Liver (tissue), 9 donors: Measurements from ENCODE around the gene AOAH. TPM values are rescaled to one million over a fixed set of nuclear protein-coding genes. Genes with fewer than 3 reads are reported as not detected.

ENCODE experiments used
- DNase-seq: peaks from one replicate; pipeline ENCODE4 v3.0.0-alpha.2; 2017; ENCODE audit warnings: low spot score
- H3K27ac ChIP-seq, 2 donors: one replicate each; pipeline ENCODE4 v1.7.0; 2013; ENCODE audit warnings: inconsistent platforms in 2 of 2, low read length in 2 of 2, control low read depth in 1 of 2, low read depth in 1 of 2, mild to moderate bottlenecking in 1 of 2
- H3K27me3 ChIP-seq, 4 donors: one replicate each; pipeline versions ENCODE4 v1.6.1 to v1.7.0; 2013; ENCODE audit warnings: low read length in 3 of 4, inconsistent platforms in 1 of 4, mild to moderate bottlenecking in 1 of 4, moderate library complexity in 1 of 4; ENCODE audit not compliant: control insufficient read depth in 4 of 4, insufficient read depth in 4 of 4
- H3K36me3 ChIP-seq, 4 donors: one replicate each; pipeline versions ENCODE4 v1.6.1 to v1.7.0; 2013; ENCODE audit warnings: low read length in 3 of 4, mild to moderate bottlenecking in 3 of 4, low read depth in 1 of 4, moderate library complexity in 1 of 4; ENCODE audit not compliant: control insufficient read depth in 4 of 4, insufficient read depth in 3 of 4
- H3K4me1 ChIP-seq, 4 donors: one replicate each; pipeline versions ENCODE4 v1.6.1 to v1.7.0; 2013; ENCODE audit warnings: low read length in 3 of 4, mild to moderate bottlenecking in 3 of 4, moderate library complexity in 1 of 4; ENCODE audit not compliant: control insufficient read depth in 4 of 4, insufficient read depth in 4 of 4
- H3K4me3 ChIP-seq, 3 donors: one replicate each; pipeline versions ENCODE4 v1.6.1 to v1.7.0; 2013; ENCODE audit warnings: low read length in 3 of 3, control low read depth in 1 of 3, low read depth in 1 of 3, mild to moderate bottlenecking in 1 of 3
- H3K9ac ChIP-seq, 2 donors: one replicate each; pipeline ENCODE4 v1.7.0; 2013; ENCODE audit warnings: low read length in 2 of 2, mild to moderate bottlenecking in 2 of 2, moderate library complexity in 2 of 2, control low read depth in 1 of 2, low read depth in 1 of 2
- H3K9me3 ChIP-seq, 4 donors: one replicate each; pipeline versions ENCODE4 v1.6.1 to v1.7.0; 2013; ENCODE audit warnings: low read length in 3 of 4; ENCODE audit not compliant: control insufficient read depth in 4 of 4
- CTCF ChIP-seq: fragments of 150-350 bp; IDR thresholded peaks from 2 replicates; pipeline ENCODE4 v1.5.1; 2017; ENCODE audit warnings: improper control_type of control experiment, low read depth, low read length; ENCODE audit not compliant: missing input control
- EGR1 ChIP-seq, 2 donors: IDR thresholded peaks; 2 replicates each; pipeline ENCODE4 v1.6.1; 2016 to 2018; ENCODE audit warnings: antibody characterized with exemption in 2 of 2, low read depth in 2 of 2
- FOXA1 ChIP-seq: IDR thresholded peaks from 2 replicates; pipeline ENCODE4 v1.6.1; 2016; ENCODE audit warnings: antibody characterized with exemption
- FOXA2 ChIP-seq: IDR thresholded peaks from 2 replicates; pipeline ENCODE4 v1.6.1; 2016; ENCODE audit warnings: antibody characterized with exemption
- GABPA ChIP-seq, 2 donors: IDR thresholded peaks in 1 of 2; conservative IDR thresholded peaks in 1 of 2; 2 replicates each; pipeline ENCODE4 v1.6.1; 2016; ENCODE audit warnings: antibody characterized with exemption in 2 of 2, mild to moderate bottlenecking in 1 of 2, moderate library complexity in 1 of 2
- HNF4A ChIP-seq, 2 donors: conservative IDR thresholded peaks; 2 replicates each; pipeline ENCODE4 v1.6.1; 2016; ENCODE audit warnings: antibody characterized with exemption in 2 of 2, mild to moderate bottlenecking in 2 of 2
- HNF4G ChIP-seq: IDR thresholded peaks from 2 replicates; pipeline ENCODE4 v1.6.1; 2016; ENCODE audit warnings: antibody characterized with exemption
- JUND ChIP-seq, 2 donors: IDR thresholded peaks; 2 replicates each; pipeline ENCODE4 v1.6.1; 2016; ENCODE audit warnings: antibody characterized with exemption in 2 of 2
- MAX ChIP-seq: IDR thresholded peaks from 2 replicates; pipeline ENCODE4 v1.6.1; 2016; ENCODE audit warnings: antibody characterized with exemption
- NR2F2 ChIP-seq: IDR thresholded peaks from 2 replicates; pipeline ENCODE4 v1.6.1; 2016; ENCODE audit warnings: antibody characterized with exemption
- RAD21 ChIP-seq, 2 donors: IDR thresholded peaks; 2 replicates each; pipeline ENCODE4 v1.6.1; 2016; ENCODE audit warnings: antibody characterized with exemption in 2 of 2, mild to moderate bottlenecking in 2 of 2
- REST ChIP-seq: IDR thresholded peaks from 2 replicates; pipeline ENCODE4 v1.6.1; 2016; ENCODE audit warnings: antibody characterized with exemption, mild to moderate bottlenecking
- RXRA ChIP-seq, 2 donors: IDR thresholded peaks; 2 replicates each; pipeline ENCODE4 v1.6.1; 2017 to 2018; ENCODE audit warnings: antibody characterized with exemption in 2 of 2, mild to moderate bottlenecking in 1 of 2
- SP1 ChIP-seq: IDR thresholded peaks from 2 replicates; pipeline ENCODE4 v1.6.1; 2018; ENCODE audit warnings: antibody characterized with exemption, mild to moderate bottlenecking
- TAF1 ChIP-seq: conservative IDR thresholded peaks from 2 replicates; pipeline ENCODE4 v1.6.1; 2016; ENCODE audit warnings: antibody characterized with exemption, mild to moderate bottlenecking
- YY1 ChIP-seq: IDR thresholded peaks from 2 replicates; pipeline ENCODE4 v1.6.1; 2016; ENCODE audit warnings: antibody characterized with exemption, mild to moderate bottlenecking
- WGBS: extraction: QIAGEN DNeasy Blood & Tissue Kit; methylation state at CpG from one replicate; pipeline ENCODE4 v1.1.7; 2013; 5-methylcytosine and 5-hydroxymethylcytosine counted together
- polyA plus RNA-seq, 2 donors: library from polyadenylated mRNA; stranded (reverse) in 1 of 2; unstranded in 1 of 2; fragments of 200-250 nt in 1 of 2; fragments of >200 nt in 1 of 2; fragmentation: Nextera tagmentation in 1 of 2; extraction: Ambion mirVana in 1 of 2; gene quantifications; one replicate each; pipeline versions ENCODE4 v1.2.1 to v1.2.3, GENCODE V29; 2013 to 2015
- total RNA-seq, 2 donors: library from RNA; depleted of rRNA; stranded (reverse); fragments of >200 nt; gene quantifications; one replicate each; pipeline ENCODE4 v1.2.3, GENCODE V29; 2014
- TF ChIP-seq, protein P1 (sequence below): IDR thresholded peaks from 2 replicates; pipeline ENCODE4 v1.6.1; 2016; ENCODE audit warnings: antibody characterized with exemption
- TF ChIP-seq, protein P2 (sequence below): IDR thresholded peaks from 2 replicates; pipeline ENCODE4 v1.6.1; 2016; ENCODE audit warnings: antibody characterized with exemption
- donor health status: healthy.
- donor health status: healthy.
- donor health status: healthy.
- donor health status: healthy.
- donor health status: healthy.

Gene AOAH
- total and polyA plus RNA-seq, 4 donors, result 2.4 to 26.7 (median 5.8) TPM

DNA sequence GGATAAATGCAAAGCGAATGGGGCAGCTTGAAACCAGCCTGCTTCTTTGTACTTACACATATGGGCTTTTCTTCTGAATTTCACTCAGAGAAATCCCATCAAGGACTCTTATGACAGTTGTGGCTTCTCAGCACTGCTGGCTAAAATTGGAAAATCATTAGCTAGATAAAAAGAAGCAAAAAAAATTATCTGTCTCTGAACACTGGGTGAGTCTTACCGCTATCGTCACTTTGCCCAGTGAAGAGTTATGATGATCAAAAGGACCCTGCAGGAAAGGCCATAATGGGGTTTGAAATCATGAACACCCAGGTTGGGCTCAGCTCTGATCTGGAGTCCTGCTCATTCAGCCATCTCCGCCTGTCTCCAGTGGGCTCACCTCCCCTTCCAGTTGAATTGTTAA, 34.3 kb downstream of the AOAH start:
- TF ChIP-seq JUND (IDR thresholded peaks at IDR 0.05) (no peak), GABPA (IDR thresholded peaks at IDR 0.05 in 1 of 2, conservative IDR thresholded peaks at IDR 0.05 in 1 of 2) (no peak), MAX (no peak), NR2F2 (no peak), RXRA (IDR thresholded peaks at IDR 0.05) (no peak)
- TF ChIP-seq, protein P1, sequence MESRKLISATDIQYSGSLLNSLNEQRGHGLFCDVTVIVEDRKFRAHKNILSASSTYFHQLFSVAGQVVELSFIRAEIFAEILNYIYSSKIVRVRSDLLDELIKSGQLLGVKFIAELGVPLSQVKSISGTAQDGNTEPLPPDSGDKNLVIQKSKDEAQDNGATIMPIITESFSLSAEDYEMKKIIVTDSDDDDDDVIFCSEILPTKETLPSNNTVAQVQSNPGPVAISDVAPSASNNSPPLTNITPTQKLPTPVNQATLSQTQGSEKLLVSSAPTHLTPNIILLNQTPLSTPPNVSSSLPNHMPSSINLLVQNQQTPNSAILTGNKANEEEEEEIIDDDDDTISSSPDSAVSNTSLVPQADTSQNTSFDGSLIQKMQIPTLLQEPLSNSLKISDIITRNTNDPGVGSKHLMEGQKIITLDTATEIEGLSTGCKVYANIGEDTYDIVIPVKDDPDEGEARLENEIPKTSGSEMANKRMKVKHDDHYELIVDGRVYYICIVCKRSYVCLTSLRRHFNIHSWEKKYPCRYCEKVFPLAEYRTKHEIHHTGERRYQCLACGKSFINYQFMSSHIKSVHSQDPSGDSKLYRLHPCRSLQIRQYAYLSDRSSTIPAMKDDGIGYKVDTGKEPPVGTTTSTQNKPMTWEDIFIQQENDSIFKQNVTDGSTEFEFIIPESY, result no peak

GRCh38 chr7:36686499-36686898, 37.8 kb downstream of the AOAH start:
- no peak overlapping the region for H3K27ac ChIP-seq
- H3K36me3 ChIP-seq, result no peaks in the 10 kb centered on the region
- H3K4me3 ChIP-seq, result no peak overlapping the region
- H3K27me3 ChIP-seq, result no peaks in the 10 kb centered on the region
- no peak overlapping the region for H3K9ac ChIP-seq
- TF ChIP-seq CTCF (no peak), SP1 (no peak), GABPA (IDR thresholded peaks at IDR 0.05 in 1 of 2, conservative IDR thresholded peaks at IDR 0.05 in 1 of 2) (no peak), MAX (no peak), HNF4A (conservative IDR thresholded peaks at IDR 0.05) (no peak), EGR1 (IDR thresholded peaks at IDR 0.05; ENCODE audit: low read depth in 2 of 2) (no peak), RAD21 (IDR thresholded peaks at IDR 0.05) (no peak), YY1 (no peak), JUND (IDR thresholded peaks at IDR 0.05) (no peak), REST (no peak), RXRA (IDR thresholded peaks at IDR 0.05) (no peak), FOXA1 (no peak), NR2F2 (no peak), TAF1 (no peak), HNF4G (no peak), FOXA2 (no peak)
- TF ChIP-seq, protein P1, result no peak
- TF ChIP-seq, protein P2, sequence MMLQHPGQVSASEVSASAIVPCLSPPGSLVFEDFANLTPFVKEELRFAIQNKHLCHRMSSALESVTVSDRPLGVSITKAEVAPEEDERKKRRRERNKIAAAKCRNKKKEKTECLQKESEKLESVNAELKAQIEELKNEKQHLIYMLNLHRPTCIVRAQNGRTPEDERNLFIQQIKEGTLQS, result no peak
- H3K9me3 ChIP-seq, result no peaks in the 10 kb centered on the region
- no peak for DNase-seq
- H3K4me1 ChIP-seq, result no peaks in the 10 kb centered on the region
- 83% methylated on average over 5 of the region's 5 CpGs for WGBS

More for the DNA sequence above, 34.3 kb downstream of the AOAH start:
- no peaks in the 10 kb centered on the region for H3K9me3 ChIP-seq
- no peaks in the 10 kb centered on the region for H3K36me3 ChIP-seq
- no peak overlapping the region for H3K27ac ChIP-seq
- no peaks in the 10 kb centered on the region for H3K4me1 ChIP-seq
- H3K9ac ChIP-seq, result no peak overlapping the region
- no peak for DNase-seq
- H3K27me3 ChIP-seq, result no peaks in the 10 kb centered on the region
- 95% methylated on average over 4 of the region's 4 CpGs for WGBS
- no peak overlapping the region for H3K4me3 ChIP-seq
